ENCODE measurements around the gene EXT2. TPM values are rescaled to one million over a fixed set of nuclear protein-coding genes. Genes with fewer than 3 reads are reported as not detected.

The EXT2 gene
- total RNA-seq, 1 donor from 2014 or later = 128 TPM

DNA sequence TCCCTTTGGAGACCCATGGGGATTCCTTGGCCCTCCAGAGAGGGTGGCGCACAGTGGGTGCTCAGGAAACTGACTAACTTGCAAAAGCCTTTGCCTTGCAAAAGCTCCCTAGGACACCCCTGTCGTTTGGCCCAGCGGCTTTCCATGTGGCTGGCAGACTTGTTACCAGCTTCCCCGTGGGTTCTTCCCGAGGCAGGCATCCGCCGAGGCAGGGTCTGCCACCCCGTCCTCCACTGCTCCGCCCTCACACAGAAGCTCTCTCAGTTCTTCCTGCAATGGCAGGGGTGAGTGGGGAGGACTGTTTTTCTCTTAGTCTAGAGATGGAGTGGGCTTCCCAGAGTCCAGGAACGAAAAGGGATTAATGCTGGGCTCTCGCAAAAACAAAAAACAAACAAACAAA, 191.4 kb downstream of the EXT2 start:
- no peak for DNase-seq (ENCODE audit: low read depth in 2 of 2)

DNA sequence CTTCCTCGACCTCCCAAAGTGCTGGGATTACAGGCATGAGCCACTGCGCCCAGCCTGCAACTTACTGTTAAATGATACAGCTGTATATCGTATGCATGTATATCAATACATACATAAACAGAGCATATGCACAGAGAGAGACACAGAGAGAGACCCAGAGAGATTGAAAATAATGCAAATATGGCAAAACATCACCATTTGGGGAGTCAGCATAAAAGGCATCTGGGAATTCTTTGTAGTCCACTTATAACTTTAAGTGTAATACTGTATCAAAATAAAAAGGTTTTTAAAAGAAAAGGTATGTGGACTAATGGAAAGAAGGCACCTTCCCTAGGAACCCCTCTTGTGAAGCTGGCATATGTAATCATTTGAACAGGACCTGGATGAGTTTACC, 192.7 kb downstream of the EXT2 start:
- no peak for DNase-seq (ENCODE audit: low read depth in 2 of 2)

DNA sequence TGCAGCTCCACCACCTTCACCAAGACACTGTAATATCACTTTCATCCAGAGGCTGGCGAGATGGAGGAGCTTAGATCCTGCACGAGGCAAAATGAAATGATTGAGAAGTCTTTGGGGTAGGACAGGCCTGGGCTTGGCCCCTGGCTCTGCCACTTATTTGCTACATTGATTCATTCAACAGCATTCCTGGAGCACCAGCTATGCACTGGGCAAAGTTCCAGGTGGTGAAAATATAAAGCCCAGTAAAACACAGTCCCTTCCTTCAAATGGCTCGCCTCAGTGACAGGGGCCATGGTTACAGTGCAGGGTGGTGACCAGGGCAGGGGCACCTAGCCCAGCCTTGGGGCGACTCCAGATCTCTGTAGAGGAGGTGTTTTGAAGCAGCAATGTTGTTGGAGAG, 194.7 kb downstream of the EXT2 start:
- no peak for DNase-seq (ENCODE audit: low read depth in 2 of 2)

Other genes with a start within 250 kb of the EXT2 start
- 27.1 and 29.1 TPM in 2 replicates for gene ALKBH3, start 214.8 kb upstream of the EXT2 start, total RNA-seq
- 3.6 and 13.0 TPM in 2 replicates for gene C11orf96, start 153.0 kb upstream of the EXT2 start, total RNA-seq
- not detected in 2 replicates for gene ACCSL, start 47.7 kb upstream of the EXT2 start, total RNA-seq
- gene ACCS, start 29.4 kb upstream of the EXT2 start, total RNA-seq = 4.2 and 9.1 TPM in 2 replicates
- not detected in 2 replicates for gene ALX4, start 214.5 kb downstream of the EXT2 start, total RNA-seq